COLO668 (cell line): Measurements from ENCODE around the gene KCNMB4.

ENCODE experiments used
- DNase-seq: peaks from one replicate; lab custom pipeline; 2025; ENCODE audit not compliant: unreplicated experiment; lab: John Stamatoyannopoulos, UW

The KCNMB4 gene

GRCh38 chr12:70430400-70430799 is 64.3 kb downstream of the KCNMB4 start:
- DNase-seq, result no peak

GRCh38 chr12:70436836-70437235 is 70.7 kb downstream of the KCNMB4 start:
- DNase-seq, result no peak

- no peak for DNase-seq
Measured at GRCh38 chr12:70443062-70443673, 77.1 kb downstream of the KCNMB4 start.

- no peak for DNase-seq
Measured at GRCh38 chr12:70444903-70445302, 78.8 kb downstream of the KCNMB4 start.

- no peak for DNase-seq
Measured at GRCh38 chr12:70448371-70448770, 82.3 kb downstream of the KCNMB4 start.

- no peak for DNase-seq
Measured at GRCh38 chr12:70449074-70449752, 83.1 kb downstream of the KCNMB4 start.

- no peak for DNase-seq
Measured at GRCh38 chr12:70449753-70450341, 83.8 kb downstream of the KCNMB4 start.

- no peak for DNase-seq
Measured at GRCh38 chr12:70451528-70451927, 85.4 kb downstream of the KCNMB4 start.

- no peak for DNase-seq
Measured at GRCh38 chr12:70456953-70457352, 90.9 kb downstream of the KCNMB4 start.

- no peak for DNase-seq
Measured at GRCh38 chr12:70459786-70460185, 93.7 kb downstream of the KCNMB4 start.

GRCh38 chr12:70463997-70464396 is 97.9 kb downstream of the KCNMB4 start:
- no peak for DNase-seq

- DNase-seq, result no peak
Measured at GRCh38 chr12:70466753-70467152, 100.7 kb downstream of the KCNMB4 start.

- DNase-seq, result no peak
Measured at GRCh38 chr12:70467476-70467875, 101.4 kb downstream of the KCNMB4 start.

GRCh38 chr12:70467918-70468733 is 102.0 kb downstream of the KCNMB4 start:
- no peak for DNase-seq

- DNase-seq, result no peak
Measured at GRCh38 chr12:70468741-70469140, 102.7 kb downstream of the KCNMB4 start.

- DNase-seq, result no peak
Measured at GRCh38 chr12:70469221-70469820, 103.2 kb downstream of the KCNMB4 start.

- no peak for DNase-seq
Measured at GRCh38 chr12:70482764-70483163, 116.7 kb downstream of the KCNMB4 start.
